BLaER1 (cell line): ENCODE measurements around the gene GET4.

Experiments
- H3K27ac ChIP-seq: shearing (Covaris generic); formaldehyde crosslinking; 2 replicates; pipeline ENCODE4 v1.8.1; 2022
- H3K27me3 ChIP-seq: shearing (Covaris generic); formaldehyde crosslinking; 2 replicates; pipeline ENCODE4 v1.8.1; 2022
- H3K36me3 ChIP-seq: shearing (Covaris generic); formaldehyde crosslinking; 2 replicates; pipeline ENCODE4 v1.8.1; 2022
- H3K4me1 ChIP-seq: shearing (Covaris generic); formaldehyde crosslinking; 2 replicates; pipeline ENCODE4 v1.8.1; 2022
- H3K4me2 ChIP-seq: shearing (Covaris generic); formaldehyde crosslinking; 2 replicates; pipeline ENCODE4 v1.8.1; 2022
- H3K4me3 ChIP-seq: shearing (Covaris generic); formaldehyde crosslinking; 2 replicates; pipeline ENCODE4 v1.8.1; 2022
- H3K9ac ChIP-seq: shearing (Covaris generic); formaldehyde crosslinking; 2 replicates; pipeline ENCODE4 v1.8.1; 2022
- H3K9me3 ChIP-seq: shearing (Covaris generic); formaldehyde crosslinking; 2 replicates; pipeline ENCODE4 v1.8.1; 2022
- H4K20me1 ChIP-seq: shearing (Covaris generic); formaldehyde crosslinking; 2 replicates; pipeline ENCODE4 v1.8.1; 2022
- Cebpa-rat ChIP-seq: shearing (Covaris generic); IDR thresholded peaks from 2 replicates; pipeline ENCODE4 v1.8.1; 2022

GET4 gene

DNA sequence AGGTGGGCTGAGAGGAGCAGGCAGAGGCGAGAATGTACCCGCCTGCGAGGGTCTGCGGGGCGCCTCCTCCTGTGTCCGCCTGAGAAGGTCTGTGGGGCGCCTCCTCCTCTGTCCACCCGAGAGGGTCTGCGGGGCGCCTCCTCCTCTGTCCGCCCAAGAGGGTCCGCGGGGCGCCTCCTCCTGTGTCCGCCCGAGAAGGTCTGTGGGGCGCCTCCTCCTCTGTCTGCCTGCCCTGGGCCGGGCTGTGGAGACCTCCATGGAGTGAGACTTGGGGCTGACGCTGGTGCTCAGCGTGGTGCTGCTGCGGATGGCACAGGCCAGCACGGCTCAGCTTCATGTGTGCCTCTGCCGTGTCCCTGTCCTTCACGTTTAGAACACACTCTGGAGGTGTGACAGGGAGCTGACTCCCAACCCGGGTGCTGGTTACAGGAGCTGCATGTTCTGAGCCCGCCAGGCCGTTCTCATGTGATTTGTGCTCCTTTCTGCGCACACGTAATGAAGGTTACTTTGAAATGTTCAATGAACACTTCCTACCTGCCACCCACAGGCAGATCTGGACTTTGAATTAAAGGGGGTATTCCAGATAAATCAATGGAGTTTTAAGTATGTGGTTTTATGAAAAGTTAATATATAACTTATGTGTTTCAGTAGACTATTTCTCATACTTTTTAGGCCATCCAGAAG lies 20.5 kb upstream of the GET4 start:
- Histone ChIP-seq H3K27me3 (no peaks in the 10 kb centered on the region), H3K27ac (no peak overlapping the region), H3K4me3 (no peak overlapping the region), H3K4me1 (no peaks in the 10 kb centered on the region), H4K20me1 (peaks cover 19% of the 10 kb centered on the region; the same call in 1 of the 2 replicates), H3K9me3 (no peaks in the 10 kb centered on the region), H3K9ac (no peak overlapping the region), H3K36me3 (peaks cover 100% of the 10 kb centered on the region), H3K4me2 (no peak overlapping the region)
- no peak for TF ChIP-seq Cebpa-rat

GRCh38 chr7:856444-857095 lies 19.8 kb upstream of the GET4 start:
- no peak overlapping the region for H3K4me3 ChIP-seq
- no peaks in the 10 kb centered on the region for H3K27me3 ChIP-seq
- no peak for TF ChIP-seq Cebpa-rat
- no peaks in the 10 kb centered on the region for H3K9me3 ChIP-seq
- H3K36me3 ChIP-seq = peaks cover 100% of the 10 kb centered on the region
- no peaks in the 10 kb centered on the region for H3K4me1 ChIP-seq
- no peak overlapping the region for H3K9ac ChIP-seq
- peaks cover 12% of the 10 kb centered on the region; the same call in 1 of the 2 replicates for H4K20me1 ChIP-seq
- no peak overlapping the region for H3K27ac ChIP-seq
- no peak overlapping the region for H3K4me2 ChIP-seq

DNA sequence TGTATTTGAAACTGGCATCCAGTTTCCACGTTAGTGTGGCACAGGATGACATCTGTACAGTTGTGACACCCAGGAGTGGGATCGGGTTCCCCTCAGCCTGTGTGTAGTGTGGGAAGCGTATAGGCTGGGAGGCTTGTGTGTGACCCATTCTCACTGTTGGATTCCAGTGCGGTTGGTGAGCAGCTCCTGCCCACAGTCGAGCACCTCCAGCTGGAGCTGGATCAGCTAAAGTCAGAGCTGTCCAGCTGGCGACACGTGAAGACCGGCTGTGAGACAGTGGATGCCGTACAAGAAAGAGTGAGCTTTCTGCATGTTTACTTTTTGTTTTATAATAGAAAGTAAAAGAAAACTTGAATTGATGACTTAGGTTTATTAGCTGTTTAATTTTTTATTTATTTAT lies 18.7 kb upstream of the GET4 start:
- H3K36me3 ChIP-seq = peaks cover 100% of the 10 kb centered on the region
- no peak for TF ChIP-seq Cebpa-rat
- 0 out of 2 replicates have a peak overlapping the region, but pooled peaks have one; percentile 4 for H3K9ac ChIP-seq
- no peaks in the 10 kb centered on the region for H3K27me3 ChIP-seq
- no peak overlapping the region for H3K4me3 ChIP-seq
- peaks cover 1% of the 10 kb centered on the region; the same call in 1 of the 2 replicates for H4K20me1 ChIP-seq
- no peaks in the 10 kb centered on the region for H3K9me3 ChIP-seq
- H3K4me2 ChIP-seq = no peak overlapping the region
- H3K4me1 ChIP-seq = no peaks in the 10 kb centered on the region
- no peak overlapping the region for H3K27ac ChIP-seq

- H3K4me1 ChIP-seq = no peaks in the 10 kb centered on the region
- no peaks in the 10 kb centered on the region for H4K20me1 ChIP-seq
- no peak for TF ChIP-seq Cebpa-rat
- no peak overlapping the region for H3K27ac ChIP-seq
- no peak overlapping the region for H3K4me2 ChIP-seq
- H3K36me3 ChIP-seq = peaks cover 98% of the 10 kb centered on the region
- no peaks in the 10 kb centered on the region for H3K27me3 ChIP-seq
- H3K9me3 ChIP-seq = no peaks in the 10 kb centered on the region
- no peak overlapping the region for H3K4me3 ChIP-seq
- no peak overlapping the region for H3K9ac ChIP-seq
Observed at GRCh38 chr7:859359-860030, 16.9 kb upstream of the GET4 start.

DNA sequence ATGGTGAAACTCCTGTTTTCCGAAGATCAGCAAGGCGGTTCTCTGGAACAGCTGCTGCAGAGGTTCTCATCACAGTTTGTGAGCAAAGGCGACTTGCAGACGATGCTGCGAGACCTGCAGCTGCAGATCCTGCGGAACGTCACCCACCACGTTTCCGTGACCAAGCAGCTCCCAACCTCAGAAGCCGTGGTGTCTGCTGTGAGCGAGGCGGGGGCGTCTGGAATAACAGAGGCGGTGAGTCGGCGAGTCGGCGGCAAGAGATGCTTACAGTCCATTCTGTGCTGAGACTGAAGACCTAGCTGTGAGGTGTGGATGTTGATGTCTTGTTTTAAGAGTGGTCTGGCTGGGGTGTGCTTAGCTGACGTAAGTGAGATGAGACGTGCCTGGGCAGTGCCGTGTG lies 16.2 kb upstream of the GET4 start:
- H3K9ac ChIP-seq = no peak overlapping the region
- H3K4me3 ChIP-seq = no peak overlapping the region
- H4K20me1 ChIP-seq = no peaks in the 10 kb centered on the region
- H3K4me2 ChIP-seq = no peak overlapping the region
- no peaks in the 10 kb centered on the region for H3K27me3 ChIP-seq
- peaks cover 98% of the 10 kb centered on the region for H3K36me3 ChIP-seq
- no peaks in the 10 kb centered on the region for H3K9me3 ChIP-seq
- no peaks in the 10 kb centered on the region for H3K4me1 ChIP-seq
- no peak for TF ChIP-seq Cebpa-rat
- no peak overlapping the region for H3K27ac ChIP-seq

GRCh38 chr7:861222-861621 lies 15.1 kb upstream of the GET4 start:
- Histone ChIP-seq H3K27ac (no peak overlapping the region), H3K27me3 (no peaks in the 10 kb centered on the region), H3K9ac (no peak overlapping the region), H4K20me1 (no peaks in the 10 kb centered on the region), H3K9me3 (no peaks in the 10 kb centered on the region), H3K4me3 (no peak overlapping the region), H3K4me1 (no peaks in the 10 kb centered on the region), H3K36me3 (peaks cover 98% of the 10 kb centered on the region), H3K4me2 (no peak overlapping the region)
- TF ChIP-seq Cebpa-rat = no peak

DNA sequence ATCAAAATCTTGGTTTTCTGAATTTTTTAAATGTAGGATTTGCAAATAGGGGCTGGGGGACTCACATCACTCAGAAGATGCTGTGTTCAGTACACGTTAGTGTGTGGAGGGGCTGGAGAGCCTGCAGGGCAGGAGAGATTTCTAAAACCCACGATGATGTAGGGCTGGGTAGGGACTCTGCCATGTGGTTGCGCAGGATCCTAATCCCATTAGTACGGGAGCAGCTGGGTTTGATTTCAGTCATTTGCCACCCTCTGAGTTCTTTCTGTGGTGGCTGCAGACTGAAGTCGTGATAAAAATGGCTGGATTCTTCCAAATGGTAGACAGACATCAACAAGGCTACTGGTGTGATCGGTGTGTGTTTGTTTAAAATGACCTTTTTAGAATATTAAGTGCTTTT lies 14.2 kb upstream of the GET4 start:
- TF ChIP-seq Cebpa-rat = no peak
- Histone ChIP-seq H4K20me1 (0 out of 2 replicates have a peak, but pooled peaks cover under 1% of the 10 kb centered on the region), H3K4me2 (no peak overlapping the region), H3K9me3 (no peaks in the 10 kb centered on the region), H3K4me1 (no peaks in the 10 kb centered on the region), H3K27ac (no peak overlapping the region), H3K27me3 (no peaks in the 10 kb centered on the region), H3K36me3 (peaks cover 94% of the 10 kb centered on the region), H3K4me3 (no peak overlapping the region), H3K9ac (no peak overlapping the region)

- H3K27ac ChIP-seq = no peak overlapping the region
- peaks cover 10% of the 10 kb centered on the region; the same call in 1 of the 2 replicates for H4K20me1 ChIP-seq
- H3K36me3 ChIP-seq = peaks cover 94% of the 10 kb centered on the region
- no peaks in the 10 kb centered on the region for H3K27me3 ChIP-seq
- no peak overlapping the region for H3K9ac ChIP-seq
- no peak overlapping the region for H3K4me3 ChIP-seq
- H3K9me3 ChIP-seq = no peaks in the 10 kb centered on the region
- H3K4me1 ChIP-seq = no peaks in the 10 kb centered on the region
- no peak for TF ChIP-seq Cebpa-rat
- no peak overlapping the region for H3K4me2 ChIP-seq
Observed at GRCh38 chr7:863106-863505, 13.2 kb upstream of the GET4 start.

- Histone ChIP-seq H3K4me2 (no peak overlapping the region), H4K20me1 (peaks cover 11% of the 10 kb centered on the region; the same call in 1 of the 2 replicates), H3K9me3 (no peaks in the 10 kb centered on the region), H3K36me3 (peaks cover 92% of the 10 kb centered on the region), H3K27me3 (no peaks in the 10 kb centered on the region), H3K4me3 (no peak overlapping the region), H3K9ac (no peak overlapping the region), H3K4me1 (no peaks in the 10 kb centered on the region), H3K27ac (no peak overlapping the region)
- no peak for TF ChIP-seq Cebpa-rat
Observed at GRCh38 chr7:865921-866320, 10.4 kb upstream of the GET4 start.

GRCh38 chr7:867001-867405 lies 9.4 kb upstream of the GET4 start:
- H3K4me1 ChIP-seq = no peaks in the 10 kb centered on the region
- H3K9ac ChIP-seq = no peak overlapping the region
- peaks cover 11% of the 10 kb centered on the region; the same call in 1 of the 2 replicates for H4K20me1 ChIP-seq
- no peaks in the 10 kb centered on the region for H3K9me3 ChIP-seq
- H3K27ac ChIP-seq = no peak overlapping the region
- H3K36me3 ChIP-seq = peaks cover 92% of the 10 kb centered on the region
- H3K4me3 ChIP-seq = no peak overlapping the region
- no peak overlapping the region for H3K4me2 ChIP-seq
- no peaks in the 10 kb centered on the region for H3K27me3 ChIP-seq
- TF ChIP-seq Cebpa-rat = no peak
